Keratinocyte (primary cell): ENCODE measurements around the gene CTXN1.

Experiments
- CTCF ChIP-seq, 3 experiments: IDR thresholded peaks in 1 of 3; conservative IDR thresholded peaks in 1 of 3; optimal IDR thresholded peaks in 1 of 3; 2 replicates in 2 of 3; 3 replicates in 1 of 3; pipeline versions ENCODE3 to v1.5.1; 2011; ENCODE audit warnings: low read length in 3 of 3, mild to moderate bottlenecking in 3 of 3, moderate library complexity in 2 of 3, control low read depth in 1 of 3, inconsistent platforms in 1 of 3; ENCODE audit not compliant: insufficient read depth in 2 of 3; ENCODE audit errors: extremely low read depth in 1 of 3
- EZH2 ChIP-seq: IDR thresholded peaks from one replicate; pipeline ENCODE4 v1.6.1; 2012; ENCODE audit warnings: inconsistent platforms, mild to moderate bottlenecking, low read length, moderate library complexity

DNA sequence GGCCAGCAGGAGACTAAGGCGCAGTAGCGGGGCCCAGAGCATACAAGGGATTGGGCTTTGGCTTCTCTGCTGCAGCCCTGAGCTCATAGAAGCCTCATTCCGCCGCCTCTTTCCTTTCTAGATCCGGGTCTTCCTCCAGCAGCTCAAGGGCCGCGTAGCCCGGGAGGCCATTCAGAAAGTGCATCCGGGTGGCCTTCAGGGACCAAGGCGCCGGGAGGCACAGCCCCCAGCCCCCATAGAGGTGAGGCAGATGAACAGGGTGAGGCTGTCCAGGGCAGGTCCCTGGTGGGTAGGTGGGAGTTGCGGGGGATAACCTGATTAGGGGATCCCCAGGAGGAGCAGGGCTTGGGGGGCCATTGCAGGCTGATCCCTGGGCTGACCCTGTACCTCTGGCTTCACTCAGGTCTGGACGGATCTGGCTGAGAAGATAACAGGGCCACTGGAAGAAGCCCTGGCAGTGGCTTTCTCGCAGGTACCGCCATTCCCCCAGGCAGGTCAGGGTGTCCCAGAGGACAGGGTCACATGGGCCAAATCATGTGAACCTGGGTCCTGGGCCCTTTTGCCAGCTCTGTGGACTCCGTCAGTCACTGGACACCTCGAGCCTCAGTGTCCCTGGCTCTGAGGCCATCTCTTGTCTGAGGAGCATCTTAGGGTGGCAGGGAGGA lies 4.5 kb downstream of the CTXN1 start:
- TF ChIP-seq EZH2 (no peak), CTCF (optimal IDR thresholded peaks at IDR 0.05 in 1 of 3, IDR thresholded peaks at IDR 0.05 in 1 of 3, conservative IDR thresholded peaks at IDR 0.05 in 1 of 3; ENCODE audit: extremely low read depth in 1 of 3, insufficient read depth in 2 of 3, low read length in 3 of 3) (no peak)
